D721Med (cell line): Measurements from ENCODE around the gene DAGLB.

Experiments used
- DNase-seq: peaks from one replicate; pipeline ENCODE4 v3.0.0; 2011; ENCODE audit warnings: low spot score; ENCODE audit not compliant: insufficient read length
- FAIRE-seq: peaks from 2 replicates; lab custom pipeline; 2011; peaks lifted over from hg19 to GRCh38; lab: Jason Lieb, UNC
- TF ChIP-seq, protein P1 (sequence below): IDR thresholded peaks from 2 replicates; pipeline ENCODE4 v1.5.1; 2012; ENCODE audit warnings: mild to moderate bottlenecking, control low read depth; ENCODE audit not compliant: insufficient read depth; ENCODE audit errors: missing control alignments

DAGLB gene

DNA sequence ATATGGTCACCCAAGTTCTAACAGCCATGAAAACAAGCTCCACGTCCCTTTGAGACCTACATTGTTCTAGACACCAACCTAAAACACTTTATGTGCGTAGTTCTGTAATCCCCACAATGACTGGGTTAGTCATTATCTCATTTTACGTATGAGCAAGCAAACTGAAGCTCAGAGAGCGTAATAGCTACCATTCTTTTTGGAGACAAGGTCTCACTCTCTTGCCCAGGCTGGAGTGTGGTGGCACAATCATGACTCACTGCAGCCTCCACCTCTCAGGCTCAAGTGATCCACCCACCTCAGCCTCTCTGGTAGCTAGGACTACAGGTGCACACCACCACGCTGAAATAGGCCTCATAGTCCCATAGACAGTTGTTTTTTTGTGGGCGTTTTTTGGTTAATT, 10.5 kb downstream of the DAGLB start:
- DNase-seq (no peak), FAIRE-seq (no peak)
- TF ChIP-seq, protein P1, sequence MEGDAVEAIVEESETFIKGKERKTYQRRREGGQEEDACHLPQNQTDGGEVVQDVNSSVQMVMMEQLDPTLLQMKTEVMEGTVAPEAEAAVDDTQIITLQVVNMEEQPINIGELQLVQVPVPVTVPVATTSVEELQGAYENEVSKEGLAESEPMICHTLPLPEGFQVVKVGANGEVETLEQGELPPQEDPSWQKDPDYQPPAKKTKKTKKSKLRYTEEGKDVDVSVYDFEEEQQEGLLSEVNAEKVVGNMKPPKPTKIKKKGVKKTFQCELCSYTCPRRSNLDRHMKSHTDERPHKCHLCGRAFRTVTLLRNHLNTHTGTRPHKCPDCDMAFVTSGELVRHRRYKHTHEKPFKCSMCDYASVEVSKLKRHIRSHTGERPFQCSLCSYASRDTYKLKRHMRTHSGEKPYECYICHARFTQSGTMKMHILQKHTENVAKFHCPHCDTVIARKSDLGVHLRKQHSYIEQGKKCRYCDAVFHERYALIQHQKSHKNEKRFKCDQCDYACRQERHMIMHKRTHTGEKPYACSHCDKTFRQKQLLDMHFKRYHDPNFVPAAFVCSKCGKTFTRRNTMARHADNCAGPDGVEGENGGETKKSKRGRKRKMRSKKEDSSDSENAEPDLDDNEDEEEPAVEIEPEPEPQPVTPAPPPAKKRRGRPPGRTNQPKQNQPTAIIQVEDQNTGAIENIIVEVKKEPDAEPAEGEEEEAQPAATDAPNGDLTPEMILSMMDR, result no peak

DNA sequence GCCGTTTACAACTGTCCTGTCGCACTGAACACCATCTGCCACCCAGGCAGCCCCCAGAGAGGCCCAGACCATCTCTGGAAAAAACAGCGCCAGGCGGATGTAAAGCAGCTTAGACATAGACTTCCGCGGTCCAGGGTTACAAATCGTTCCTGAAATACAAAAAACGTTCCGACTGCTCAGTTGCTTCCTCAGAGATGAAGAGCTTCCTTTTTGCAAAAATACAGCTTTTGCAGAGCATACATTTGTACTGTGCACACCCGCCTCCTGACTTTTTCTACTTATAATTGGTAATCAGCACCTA, 11.4 kb downstream of the DAGLB start:
- FAIRE-seq (no peak), DNase-seq (no peak)

DNA sequence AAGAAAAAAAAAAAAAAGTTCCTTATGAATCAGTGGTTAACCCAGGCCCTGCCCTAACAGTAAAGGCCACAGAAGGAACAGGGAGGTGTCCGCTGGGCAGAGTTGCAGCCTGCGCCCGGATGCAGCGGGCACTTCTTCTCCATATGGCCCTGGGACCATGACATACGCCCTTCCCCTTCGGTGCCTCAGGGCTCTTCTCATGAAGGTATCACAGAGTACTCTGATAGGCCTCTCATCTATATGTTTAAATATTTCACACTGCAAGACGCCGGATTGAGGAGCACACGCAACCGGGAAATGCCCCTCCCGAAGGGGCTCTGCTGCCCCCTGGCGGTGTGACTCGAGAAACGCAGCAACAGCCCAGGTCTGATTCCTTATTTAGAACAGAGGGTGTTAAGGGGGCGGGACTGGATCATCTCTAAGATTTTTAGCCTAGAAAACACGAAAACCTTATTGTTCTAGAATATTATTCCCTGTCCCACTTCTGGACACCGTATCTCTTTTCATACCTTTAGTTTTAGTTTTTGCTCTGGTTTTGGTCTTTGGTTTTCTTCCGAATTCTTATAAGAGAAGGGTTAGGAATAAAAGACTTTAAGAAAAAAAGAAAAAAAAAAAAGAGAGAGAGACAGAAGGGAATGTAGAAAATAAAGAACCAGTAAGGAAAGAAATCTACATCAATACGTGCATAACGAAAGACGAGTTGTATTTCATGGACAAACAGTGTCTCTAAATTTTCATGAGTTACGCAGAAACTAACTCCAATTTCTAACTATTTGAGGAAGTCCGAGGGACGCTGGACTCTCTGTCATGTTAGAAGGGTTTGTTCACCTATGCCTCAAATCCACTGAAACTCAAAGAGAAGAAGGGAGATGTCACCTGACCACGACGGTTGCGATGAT, 12.0 kb downstream of the DAGLB start:
- DNase-seq (peak; percentile 91), FAIRE-seq (no peak)
- TF ChIP-seq, protein P1, result peak; percentile 93

More for the DNA sequence above, 11.4 kb downstream of the DAGLB start:
- TF ChIP-seq, protein P1, result no peak

DNA sequence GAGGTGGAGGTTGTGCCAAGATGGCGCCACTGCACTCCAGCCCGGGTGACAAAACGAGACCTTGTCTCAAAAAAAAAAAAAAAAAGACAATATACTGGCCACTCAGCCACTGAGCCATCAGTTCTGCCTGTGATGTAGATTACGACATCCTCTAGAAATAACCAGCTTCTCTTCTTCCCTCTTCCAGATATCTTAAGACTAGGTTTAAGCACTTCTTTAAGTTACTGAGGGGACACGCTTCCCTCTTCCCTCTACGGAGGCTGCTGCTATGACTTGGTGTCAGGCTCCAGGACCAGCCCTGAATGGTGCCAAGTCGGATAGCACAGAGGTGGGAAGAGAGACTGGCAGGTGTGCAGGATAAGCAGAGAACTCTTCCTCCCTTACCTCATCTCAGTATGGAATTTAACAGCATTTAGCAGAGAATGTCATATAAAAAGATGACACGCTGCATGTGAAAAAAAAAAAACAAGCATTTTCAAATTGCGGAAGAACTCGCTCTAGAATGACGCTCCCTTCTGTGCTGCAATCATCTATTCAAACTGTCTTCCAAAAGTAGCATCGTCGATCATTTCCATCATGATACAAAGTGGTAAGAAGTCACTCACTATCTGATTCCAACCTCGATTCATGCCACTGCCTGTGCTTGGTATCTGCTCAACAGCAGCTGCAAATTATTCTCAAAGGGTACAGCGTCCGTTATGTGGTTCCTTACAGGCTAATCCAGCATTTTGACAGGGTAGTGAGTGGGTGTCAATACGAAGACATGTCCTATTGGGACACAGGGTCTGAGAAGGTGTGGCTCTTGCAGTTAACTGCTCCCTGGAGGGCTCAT, 13.8 kb downstream of the DAGLB start:
- FAIRE-seq, result no peak
- no peak for DNase-seq
- TF ChIP-seq, protein P1, result no peak

DNA sequence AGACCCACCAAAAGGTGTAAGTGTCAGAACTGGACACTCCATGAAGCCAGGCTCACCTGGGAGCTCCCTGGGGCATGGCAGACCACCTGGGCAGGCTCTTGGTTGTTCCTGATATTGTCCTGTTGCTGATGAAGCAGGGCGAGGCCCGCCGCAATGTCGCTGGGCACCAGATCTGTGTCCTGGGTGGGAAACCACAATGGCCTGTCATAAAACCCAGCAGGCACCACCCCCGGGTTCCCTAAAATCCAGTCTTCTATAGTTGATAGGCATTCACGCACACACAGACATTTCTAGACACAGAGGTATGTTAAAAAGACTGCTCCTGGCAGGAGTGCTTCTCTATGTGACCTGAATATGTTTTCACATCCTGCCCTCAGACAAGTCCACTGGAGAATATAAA, 15.0 kb downstream of the DAGLB start:
- FAIRE-seq (no peak), DNase-seq (no peak)
- TF ChIP-seq, protein P1, result no peak

DNA sequence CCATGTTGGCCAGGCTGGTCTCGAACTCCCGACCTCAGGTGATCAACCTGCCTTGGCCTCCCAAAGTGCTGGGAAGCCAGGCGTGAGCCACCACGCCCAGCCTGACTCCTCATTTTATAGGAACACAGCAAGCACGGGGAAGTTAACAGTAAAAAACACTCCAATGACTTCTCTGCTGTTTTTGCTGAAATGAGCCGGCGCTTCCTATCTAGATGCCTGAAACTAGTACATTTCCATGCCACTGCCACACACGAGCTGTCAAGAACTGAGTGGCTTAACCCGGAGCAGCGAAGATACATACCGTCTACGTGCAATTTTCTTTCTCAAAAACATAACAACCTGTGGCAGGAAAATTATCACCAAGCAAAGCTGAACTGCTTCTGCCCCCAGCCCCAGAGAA, 16.8 kb downstream of the DAGLB start:
- DNase-seq (no peak), FAIRE-seq (no peak)
- TF ChIP-seq, protein P1, result no peak
